PC-9 (cell line): ENCODE measurements around the gene IL3RA.
"Not testable (repeated sequence)": the region's sequence is repeated elsewhere in the genome, so short reads cannot be mapped to it uniquely, and the experiment has no call there.

ENCODE experiments used
- EZH2 ChIP-seq: fragments of 200-600 bp; sonication (generic); IDR thresholded peaks from 2 replicates; pipeline ENCODE4 v1.8.0; 2017; ENCODE audit warnings: antibody characterized with exemption, low read depth
- TF ChIP-seq, protein P1 (sequence below): fragments of 200-600 bp; sonication (generic); conservative IDR thresholded peaks from 2 replicates; pipeline ENCODE4 v1.6.1; 2017; ENCODE audit warnings: mixed run types, antibody characterized with exemption, mild to moderate bottlenecking, moderate library complexity

DNA sequence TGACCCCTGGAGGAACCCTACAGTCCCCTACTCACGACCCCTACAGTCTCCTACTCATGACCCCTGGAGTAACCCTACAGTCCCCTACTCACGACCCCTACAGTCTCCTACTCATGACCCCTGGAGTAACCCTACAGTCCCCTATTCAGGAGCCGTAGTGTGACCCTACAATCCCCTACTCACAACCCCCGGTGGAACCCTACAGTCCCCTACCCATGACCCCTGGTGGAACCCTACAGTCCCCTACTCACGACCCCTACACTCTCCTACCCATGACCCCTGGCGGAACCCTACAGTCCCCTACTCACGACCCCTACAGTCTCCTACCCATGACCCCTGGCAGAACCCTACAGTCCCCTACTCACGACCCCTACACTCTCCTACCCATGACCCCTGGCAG, 39.0 kb upstream of the IL3RA start:
- TF ChIP-seq, protein P1, sequence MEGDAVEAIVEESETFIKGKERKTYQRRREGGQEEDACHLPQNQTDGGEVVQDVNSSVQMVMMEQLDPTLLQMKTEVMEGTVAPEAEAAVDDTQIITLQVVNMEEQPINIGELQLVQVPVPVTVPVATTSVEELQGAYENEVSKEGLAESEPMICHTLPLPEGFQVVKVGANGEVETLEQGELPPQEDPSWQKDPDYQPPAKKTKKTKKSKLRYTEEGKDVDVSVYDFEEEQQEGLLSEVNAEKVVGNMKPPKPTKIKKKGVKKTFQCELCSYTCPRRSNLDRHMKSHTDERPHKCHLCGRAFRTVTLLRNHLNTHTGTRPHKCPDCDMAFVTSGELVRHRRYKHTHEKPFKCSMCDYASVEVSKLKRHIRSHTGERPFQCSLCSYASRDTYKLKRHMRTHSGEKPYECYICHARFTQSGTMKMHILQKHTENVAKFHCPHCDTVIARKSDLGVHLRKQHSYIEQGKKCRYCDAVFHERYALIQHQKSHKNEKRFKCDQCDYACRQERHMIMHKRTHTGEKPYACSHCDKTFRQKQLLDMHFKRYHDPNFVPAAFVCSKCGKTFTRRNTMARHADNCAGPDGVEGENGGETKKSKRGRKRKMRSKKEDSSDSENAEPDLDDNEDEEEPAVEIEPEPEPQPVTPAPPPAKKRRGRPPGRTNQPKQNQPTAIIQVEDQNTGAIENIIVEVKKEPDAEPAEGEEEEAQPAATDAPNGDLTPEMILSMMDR, result not testable (repeated sequence)
- not testable (repeated sequence) for TF ChIP-seq EZH2
